IgD-negative memory B cell (primary cell): ENCODE data around the gene ZNF444. TPM values are rescaled to one million over a fixed set of nuclear protein-coding genes. Genes with fewer than 3 reads are reported as not detected.
"Not testable (repeated sequence)": the region's sequence is repeated elsewhere in the genome, so short reads cannot be mapped to it uniquely, and the experiment has no call there.

ENCODE experiments used
- H3K27ac Mint-ChIP-seq, 3 donors: one replicate each; pipeline ENCODE4 v1.8.0; 2020 to 2022; ENCODE audit warnings: mild to moderate bottlenecking in 3 of 3, mixed read lengths in 3 of 3, moderate library complexity in 1 of 3
- H3K27me3 Mint-ChIP-seq: one replicate; pipeline ENCODE4 v1.8.0; 2021; ENCODE audit warnings: mixed read lengths
- H3K36me3 Mint-ChIP-seq: one replicate; pipeline ENCODE4 v1.8.0; 2020; ENCODE audit warnings: mild to moderate bottlenecking, mixed read lengths
- H3K4me1 Mint-ChIP-seq, 3 donors: one replicate each; pipeline ENCODE4 v1.8.0; 2020 to 2022; ENCODE audit warnings: mixed read lengths in 3 of 3, mild to moderate bottlenecking in 1 of 3
- H3K4me3 Mint-ChIP-seq, 4 donors: one replicate each; pipeline ENCODE4 v1.8.0; 2020 to 2022; ENCODE audit warnings: mild to moderate bottlenecking in 4 of 4, mixed read lengths in 4 of 4, moderate library complexity in 3 of 4
- H3K9me3 Mint-ChIP-seq, 3 donors: one replicate each; pipeline ENCODE4 v1.8.0; 2020 to 2021; ENCODE audit warnings: mixed read lengths in 3 of 3, mild to moderate bottlenecking in 1 of 3
- polyA plus RNA-seq: library from polyadenylated mRNA; unstranded; fragments of 300-500 nt; fragmentation: Illumina TruSeq; gene quantifications from one replicate; pipeline ENCODE4 v1.2.3, GENCODE V29; 2021

ZNF444 gene
- polyA plus RNA-seq, 1 donor from 2014 or later, result 19.5 TPM

- H3K36me3 Mint-ChIP-seq, result peaks cover 6% of the 10 kb centered on the region
- H3K27ac Mint-ChIP-seq, result no peak overlapping the region
- no peaks in the 10 kb centered on the region for H3K27me3 Mint-ChIP-seq
- H3K4me3 Mint-ChIP-seq, result no peak overlapping the region
- peaks cover 0 to 3% (median 0%) of the 10 kb centered on the region in 3 donors for H3K9me3 Mint-ChIP-seq
- peaks cover 0 to 4% (median 0%) of the 10 kb centered on the region in 3 donors for H3K4me1 Mint-ChIP-seq
Observed at GRCh38 chr19:56159009-56159559, 18.0 kb downstream of the ZNF444 start.

GRCh38 chr19:56159622-56160271 is 18.7 kb downstream of the ZNF444 start:
- Mint-ChIP-seq H3K36me3 (peaks cover 6% of the 10 kb centered on the region), H3K27me3 (no peaks in the 10 kb centered on the region), H3K4me3 (no peak overlapping the region), H3K4me1 (peaks cover 0 to 4% (median 0%) of the 10 kb centered on the region in 3 donors), H3K27ac (no peak overlapping the region), H3K9me3 (peaks cover 0 to 3% (median 0%) of the 10 kb centered on the region in 3 donors)

GRCh38 chr19:56161534-56161933 is 20.4 kb downstream of the ZNF444 start:
- H3K4me1 Mint-ChIP-seq, result peaks cover 0 to 2% (median 0%) of the 10 kb centered on the region in 3 donors
- peaks cover 0 to 3% (median 0%) of the 10 kb centered on the region in 3 donors for H3K9me3 Mint-ChIP-seq
- no peaks in the 10 kb centered on the region for H3K27me3 Mint-ChIP-seq
- no peak overlapping the region for H3K4me3 Mint-ChIP-seq
- peaks cover 6% of the 10 kb centered on the region for H3K36me3 Mint-ChIP-seq
- no peak overlapping the region for H3K27ac Mint-ChIP-seq

- H3K27ac Mint-ChIP-seq, result no peak overlapping the region
Observed at GRCh38 chr19:56162258-56162657, 21.2 kb downstream of the ZNF444 start.

GRCh38 chr19:56163097-56163496 is 22.0 kb downstream of the ZNF444 start:
- Mint-ChIP-seq H3K36me3 (peaks cover 4% of the 10 kb centered on the region), H3K27ac (no peak overlapping the region)

More at GRCh38 chr19:56162258-56162657, 21.2 kb downstream of the ZNF444 start:
- Mint-ChIP-seq H3K36me3 (peaks cover 6% of the 10 kb centered on the region), H3K9me3 (peaks cover 0 to 3% (median 0%) of the 10 kb centered on the region in 3 donors), H3K4me1 (peaks cover 0 to 2% (median 0%) of the 10 kb centered on the region in 3 donors), H3K27me3 (no peaks in the 10 kb centered on the region), H3K4me3 (no peak overlapping the region)

GRCh38 chr19:56167064-56167578 is 26.0 kb downstream of the ZNF444 start:
- Mint-ChIP-seq H3K4me3 (no peak overlapping the region), H3K27ac (no peak overlapping the region), H3K4me1 (peaks cover 0 to 2% (median 1%) of the 10 kb centered on the region in 3 donors), H3K27me3 (peaks cover 6% of the 10 kb centered on the region), H3K9me3 (no peaks in the 10 kb centered on the region), H3K36me3 (no peaks in the 10 kb centered on the region)

More at GRCh38 chr19:56163097-56163496, 22.0 kb downstream of the ZNF444 start:
- no peaks in the 10 kb centered on the region for H3K27me3 Mint-ChIP-seq
- peaks cover 0 to 2% (median 0%) of the 10 kb centered on the region in 3 donors for H3K4me1 Mint-ChIP-seq
- H3K4me3 Mint-ChIP-seq, result no peak overlapping the region
- H3K9me3 Mint-ChIP-seq, result peaks cover 0 to 3% (median 0%) of the 10 kb centered on the region in 3 donors

- H3K27me3 Mint-ChIP-seq, result peaks cover 9% of the 10 kb centered on the region
Observed at GRCh38 chr19:56170261-56170660, 29.2 kb downstream of the ZNF444 start.

GRCh38 chr19:56174086-56174485 is 33.0 kb downstream of the ZNF444 start:
- no peaks in the 10 kb centered on the region for H3K9me3 Mint-ChIP-seq
- H3K4me3 Mint-ChIP-seq, result no peak overlapping the region
- peaks cover 9% of the 10 kb centered on the region for H3K27me3 Mint-ChIP-seq
- H3K27ac Mint-ChIP-seq, result no peak overlapping the region
- peaks cover 0 to 3% (median 2%) of the 10 kb centered on the region in 3 donors for H3K4me1 Mint-ChIP-seq
- no peaks in the 10 kb centered on the region for H3K36me3 Mint-ChIP-seq

More at GRCh38 chr19:56170261-56170660, 29.2 kb downstream of the ZNF444 start:
- Mint-ChIP-seq H3K4me1 (peaks cover 0 to 3% (median 2%) of the 10 kb centered on the region in 3 donors), H3K27ac (no peak overlapping the region), H3K36me3 (no peaks in the 10 kb centered on the region), H3K4me3 (no peak overlapping the region), H3K9me3 (no peaks in the 10 kb centered on the region)

- H3K27me3 Mint-ChIP-seq, result peaks cover 9% of the 10 kb centered on the region
- H3K4me1 Mint-ChIP-seq, result peaks cover 0 to 3% (median 2%) of the 10 kb centered on the region in 3 donors
- no peak overlapping the region for H3K27ac Mint-ChIP-seq
- H3K9me3 Mint-ChIP-seq, result no peaks in the 10 kb centered on the region
- no peaks in the 10 kb centered on the region for H3K36me3 Mint-ChIP-seq
- H3K4me3 Mint-ChIP-seq, result no peak overlapping the region
Observed at GRCh38 chr19:56174550-56174949, 33.5 kb downstream of the ZNF444 start.

- not testable (repeated sequence) for H3K27me3 Mint-ChIP-seq, H3K9me3 Mint-ChIP-seq, H3K4me1 Mint-ChIP-seq, H3K36me3 Mint-ChIP-seq, H3K4me3 Mint-ChIP-seq
- H3K27ac Mint-ChIP-seq, result peak within 1 kb of the TSS in 1 of 3 donors; percentile 57
Observed at GRCh38 chr19:56175861-56176307, 34.8 kb downstream of the ZNF444 start, which contains the start of gene GALP. TSS of gene GALP (plus strand) at chr19:56176008. CDS start at chr19:56177109, 1,101 bp downstream.

GRCh38 chr19:56176310-56176709 is 35.2 kb downstream of the ZNF444 start:
- H3K27me3 Mint-ChIP-seq, H3K4me3 Mint-ChIP-seq: not testable (repeated sequence)

GRCh38 chr19:56176881-56177280 is 35.8 kb downstream of the ZNF444 start:
- H3K27me3 Mint-ChIP-seq, result peaks cover 6% of the 10 kb centered on the region
- no peaks in the 10 kb centered on the region for H3K9me3 Mint-ChIP-seq
- H3K27ac Mint-ChIP-seq, result peak overlapping the region in 1 of 3 donors; percentile 57
- H3K36me3 Mint-ChIP-seq, result no peaks in the 10 kb centered on the region
- H3K4me1 Mint-ChIP-seq, result peaks cover 0 to 3% (median under 1%) of the 10 kb centered on the region in 3 donors
- no peak overlapping the region for H3K4me3 Mint-ChIP-seq

More at GRCh38 chr19:56176310-56176709, 35.2 kb downstream of the ZNF444 start:
- H3K9me3 Mint-ChIP-seq, H3K36me3 Mint-ChIP-seq, H3K4me1 Mint-ChIP-seq: not testable (repeated sequence)
- H3K27ac Mint-ChIP-seq, result peak overlapping the region in 1 of 3 donors; percentile 57

- H3K27me3 Mint-ChIP-seq, result peaks cover 5% of the 10 kb centered on the region
- no peaks in the 10 kb centered on the region for H3K36me3 Mint-ChIP-seq
- no peak overlapping the region for H3K4me3 Mint-ChIP-seq
- no peaks in the 10 kb centered on the region for H3K9me3 Mint-ChIP-seq
- no peak overlapping the region for H3K27ac Mint-ChIP-seq
- H3K4me1 Mint-ChIP-seq, result peaks cover 0 to 3% (median 0%) of the 10 kb centered on the region in 3 donors
Observed at GRCh38 chr19:56177564-56178243, 36.6 kb downstream of the ZNF444 start.

- Mint-ChIP-seq H3K4me1 (peaks cover 0 to 2% (median 0%) of the 10 kb centered on the region in 3 donors), H3K4me3 (no peak overlapping the region), H3K27me3 (peaks cover 9% of the 10 kb centered on the region)
Observed at GRCh38 chr19:56189785-56190184, 48.7 kb downstream of the ZNF444 start.

GRCh38 chr19:56191115-56191514 is 50.0 kb downstream of the ZNF444 start:
- Mint-ChIP-seq H3K27me3 (peaks cover 12% of the 10 kb centered on the region), H3K9me3 (no peaks in the 10 kb centered on the region), H3K4me1 (peaks cover 0 to 2% (median 0%) of the 10 kb centered on the region in 3 donors), H3K4me3 (no peak overlapping the region), H3K27ac (no peak overlapping the region), H3K36me3 (no peaks in the 10 kb centered on the region)

More at GRCh38 chr19:56189785-56190184, 48.7 kb downstream of the ZNF444 start:
- Mint-ChIP-seq H3K36me3 (no peaks in the 10 kb centered on the region), H3K9me3 (no peaks in the 10 kb centered on the region), H3K27ac (no peak overlapping the region)
